WERI-Rb-1 (cell line): ENCODE data around the gene MATCAP1.

ENCODE experiments used
- DNase-seq: peaks from one replicate; pipeline ENCODE4 v3.0.0-alpha.2; 2020
- H3K27ac ChIP-seq: fragments of 250-450 bp; sonication (Bioruptor Pico); 2 replicates; pipeline ENCODE4 v1.5.1; 2020; ENCODE audit warnings: mild to moderate bottlenecking, moderate library complexity
- H3K27me3 ChIP-seq: fragments of 250-450 bp; sonication (Bioruptor Pico); 2 replicates; pipeline ENCODE4 v1.5.1; 2021; ENCODE audit warnings: mild to moderate bottlenecking, low read depth, moderate library complexity; ENCODE audit not compliant: insufficient read depth, severe bottlenecking
- H3K36me3 ChIP-seq: fragments of 250-450 bp; sonication (Bioruptor Pico); 2 replicates; pipeline ENCODE4 v1.5.1; 2020; ENCODE audit warnings: mild to moderate bottlenecking, moderate library complexity
- H3K4me3 ChIP-seq: 2 replicates; pipeline ENCODE4 v1.5.1; 2011; ENCODE audit warnings: low read depth, mild to moderate bottlenecking, control low read depth, low read length
- H3K9me3 ChIP-seq: fragments of 250-450 bp; sonication (Bioruptor Pico); 2 replicates; pipeline ENCODE4 v1.5.1; 2021; ENCODE audit warnings: mild to moderate bottlenecking, moderate library complexity; ENCODE audit not compliant: severe bottlenecking
- TF ChIP-seq, protein P1 (sequence below): IDR thresholded peaks from 2 replicates; pipeline ENCODE4 v1.5.1; 2011; ENCODE audit warnings: low read depth, mild to moderate bottlenecking, control low read depth, inconsistent platforms, low read length

MATCAP1 gene

DNA sequence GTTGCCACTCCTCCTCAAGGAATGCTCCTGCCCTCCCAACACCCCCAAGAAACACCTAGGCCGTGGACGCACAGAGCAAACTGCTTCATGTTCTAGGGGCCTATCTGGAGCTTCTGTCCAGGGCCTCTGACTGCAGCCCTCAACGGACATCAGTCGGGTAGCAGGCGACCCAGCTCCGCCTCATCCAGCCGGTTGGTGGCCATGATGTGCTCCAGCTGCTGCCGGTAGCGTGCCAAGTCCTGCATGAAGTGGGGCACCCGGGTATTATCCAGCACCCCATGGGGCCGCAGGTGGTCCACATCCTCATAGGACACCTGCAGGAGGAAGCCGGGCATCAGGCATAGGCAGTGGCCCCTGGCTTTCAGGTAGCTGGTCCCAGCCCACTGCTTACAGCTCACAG is 7.1 kb downstream of the MATCAP1 start:
- no peak for DNase-seq
- H3K27me3 ChIP-seq = no peaks in the 10 kb centered on the region
- H3K9me3 ChIP-seq = no peaks in the 10 kb centered on the region
- TF ChIP-seq, protein P1, sequence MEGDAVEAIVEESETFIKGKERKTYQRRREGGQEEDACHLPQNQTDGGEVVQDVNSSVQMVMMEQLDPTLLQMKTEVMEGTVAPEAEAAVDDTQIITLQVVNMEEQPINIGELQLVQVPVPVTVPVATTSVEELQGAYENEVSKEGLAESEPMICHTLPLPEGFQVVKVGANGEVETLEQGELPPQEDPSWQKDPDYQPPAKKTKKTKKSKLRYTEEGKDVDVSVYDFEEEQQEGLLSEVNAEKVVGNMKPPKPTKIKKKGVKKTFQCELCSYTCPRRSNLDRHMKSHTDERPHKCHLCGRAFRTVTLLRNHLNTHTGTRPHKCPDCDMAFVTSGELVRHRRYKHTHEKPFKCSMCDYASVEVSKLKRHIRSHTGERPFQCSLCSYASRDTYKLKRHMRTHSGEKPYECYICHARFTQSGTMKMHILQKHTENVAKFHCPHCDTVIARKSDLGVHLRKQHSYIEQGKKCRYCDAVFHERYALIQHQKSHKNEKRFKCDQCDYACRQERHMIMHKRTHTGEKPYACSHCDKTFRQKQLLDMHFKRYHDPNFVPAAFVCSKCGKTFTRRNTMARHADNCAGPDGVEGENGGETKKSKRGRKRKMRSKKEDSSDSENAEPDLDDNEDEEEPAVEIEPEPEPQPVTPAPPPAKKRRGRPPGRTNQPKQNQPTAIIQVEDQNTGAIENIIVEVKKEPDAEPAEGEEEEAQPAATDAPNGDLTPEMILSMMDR = no peak
- no peak overlapping the region for H3K4me3 ChIP-seq
- H3K27ac ChIP-seq = no peak overlapping the region
- H3K36me3 ChIP-seq = peaks cover 35% of the 10 kb centered on the region

DNA sequence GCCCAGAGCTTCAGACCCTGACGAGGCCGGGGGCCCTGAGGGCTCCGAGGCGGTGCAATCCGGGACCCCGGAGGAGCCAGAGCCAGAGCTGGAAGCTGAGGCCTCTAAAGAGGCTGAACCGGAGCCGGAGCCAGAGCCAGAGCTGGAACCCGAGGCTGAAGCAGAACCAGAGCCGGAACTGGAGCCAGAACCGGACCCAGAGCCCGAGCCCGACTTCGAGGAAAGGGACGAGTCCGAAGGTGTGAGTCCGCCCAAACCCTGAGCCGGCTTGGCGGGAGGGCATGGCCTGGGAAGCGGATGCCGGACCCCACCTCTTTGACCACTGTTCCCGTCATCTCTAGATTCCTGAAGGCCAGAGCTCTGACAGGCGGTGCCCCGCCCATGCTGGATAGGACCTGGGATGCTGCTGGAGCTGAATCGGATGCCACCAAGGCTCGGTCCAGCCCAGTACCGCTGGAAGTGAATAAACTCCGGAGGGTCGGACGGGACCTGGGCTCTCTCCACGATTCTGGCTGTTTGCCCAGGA is 9.0 kb downstream of the MATCAP1 start:
- Histone ChIP-seq H3K4me3 (peak overlapping the region; percentile 55), H3K27me3 (no peaks in the 10 kb centered on the region), H3K36me3 (peaks cover 27% of the 10 kb centered on the region), H3K27ac (peak overlapping the region; percentile 72), H3K9me3 (no peaks in the 10 kb centered on the region)
- DNase-seq = no peak
- TF ChIP-seq, protein P1 = no peak

DNA sequence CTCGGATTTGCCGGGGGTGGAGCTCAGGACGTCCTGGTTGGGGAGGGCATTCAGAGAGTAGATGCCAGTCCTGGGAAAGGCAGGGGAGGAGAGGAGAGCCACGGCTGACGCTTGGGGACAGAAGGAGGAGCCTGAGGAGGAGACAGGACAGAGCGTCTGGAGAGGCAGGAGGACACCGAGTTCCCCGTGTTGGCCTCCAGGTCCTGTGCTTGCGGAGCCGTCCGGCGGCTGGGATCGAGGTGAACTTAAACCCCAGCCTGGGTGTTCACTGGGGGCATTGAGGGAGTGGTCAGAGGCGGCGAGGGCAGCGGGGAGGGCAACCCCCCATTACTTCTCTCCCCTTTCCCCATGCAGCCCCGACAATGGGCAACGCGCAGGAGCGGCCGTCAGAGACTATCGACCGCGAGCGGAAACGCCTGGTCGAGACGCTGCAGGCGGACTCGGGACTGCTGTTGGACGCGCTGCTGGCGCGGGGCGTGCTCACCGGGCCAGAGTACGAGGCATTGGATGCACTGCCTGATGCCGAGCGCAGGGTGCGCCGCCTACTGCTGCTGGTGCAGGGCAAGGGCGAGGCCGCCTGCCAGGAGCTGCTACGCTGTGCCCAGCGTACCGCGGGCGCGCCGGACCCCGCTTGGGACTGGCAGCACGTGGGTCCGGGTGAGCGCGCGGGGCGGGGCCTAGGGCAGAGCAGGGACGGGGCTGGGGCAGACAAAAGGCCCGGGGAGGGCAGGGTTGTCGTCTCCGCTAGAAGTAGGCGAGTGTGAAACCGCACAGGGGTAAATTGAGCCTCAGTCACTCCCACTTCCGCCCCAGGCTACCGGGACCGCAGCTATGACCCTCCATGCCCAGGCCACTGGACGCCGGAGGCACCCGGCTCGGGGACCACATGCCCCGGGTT is 9.7 kb downstream of the MATCAP1 start:
- Histone ChIP-seq H3K27ac (peak overlapping the region; percentile 72), H3K4me3 (peak overlapping the region; percentile 55), H3K27me3 (no peaks in the 10 kb centered on the region), H3K36me3 (peaks cover 22% of the 10 kb centered on the region), H3K9me3 (no peaks in the 10 kb centered on the region)
- TF ChIP-seq, protein P1 = peak; percentile 41; the same call in 1 of the 2 replicates
- DNase-seq = peak; percentile 75

DNA sequence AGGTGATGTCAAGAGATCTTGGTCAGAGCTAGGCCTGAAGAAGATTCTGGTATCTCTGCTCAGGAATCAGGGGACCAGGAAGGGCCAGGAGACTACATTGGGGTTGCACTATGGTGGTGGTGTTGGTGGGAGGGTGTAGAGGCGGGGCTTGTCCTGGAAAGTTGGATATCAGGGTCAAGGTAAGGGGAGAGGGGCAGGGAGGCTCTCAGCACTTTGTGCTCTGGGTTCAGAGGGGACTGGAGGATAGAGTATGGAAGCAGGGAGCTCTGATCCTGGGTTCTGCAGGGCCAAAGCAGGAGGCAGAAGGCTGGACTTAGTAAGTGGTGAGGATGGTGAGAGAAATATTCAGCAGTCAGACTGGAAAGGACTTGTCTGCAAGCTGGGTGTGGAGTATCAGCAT is 10.4 kb downstream of the MATCAP1 start:
- TF ChIP-seq, protein P1 = no peak
- Histone ChIP-seq H3K27me3 (no peaks in the 10 kb centered on the region), H3K36me3 (peaks cover 21% of the 10 kb centered on the region), H3K27ac (no peak overlapping the region; the same call in 1 of the 2 replicates), H3K9me3 (no peaks in the 10 kb centered on the region), H3K4me3 (peak overlapping the region; percentile 55)
- no peak for DNase-seq

DNA sequence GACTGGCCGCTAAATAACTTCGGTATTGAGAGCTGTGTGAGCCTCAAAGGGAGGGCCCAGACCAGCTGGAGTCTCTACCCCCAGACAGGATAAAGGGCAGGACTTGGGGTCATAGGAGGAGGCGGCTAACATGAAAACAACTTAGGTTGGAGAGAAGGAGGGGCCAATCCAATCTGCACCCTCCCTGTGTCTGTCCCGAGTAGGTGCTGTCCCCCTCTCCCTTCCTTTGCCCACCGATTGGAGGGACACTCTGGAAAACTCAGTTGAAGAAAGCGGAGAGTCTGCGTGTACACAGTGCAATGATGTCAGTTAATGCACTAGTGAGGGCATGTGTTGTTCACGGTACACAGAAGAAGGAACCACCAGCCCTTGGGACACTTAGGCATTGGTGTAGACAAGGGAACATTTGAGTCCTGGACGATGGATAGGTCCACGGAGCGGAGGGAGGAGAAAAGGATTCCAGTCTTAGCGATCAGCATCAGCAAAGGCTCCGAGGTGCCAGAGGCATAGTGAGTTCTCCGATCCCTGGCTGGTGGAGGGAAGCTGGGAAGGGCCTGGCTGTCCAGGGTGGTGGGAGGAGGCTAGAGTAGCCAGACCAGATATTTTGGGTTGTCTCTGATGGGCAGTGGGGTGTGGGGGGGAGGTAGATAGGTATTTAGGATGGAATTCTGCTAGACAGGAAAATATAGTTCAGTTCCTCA is 12.7 kb downstream of the MATCAP1 start:
- peak overlapping the region; percentile 62 for H3K4me3 ChIP-seq
- H3K9me3 ChIP-seq = no peaks in the 10 kb centered on the region
- H3K27me3 ChIP-seq = no peaks in the 10 kb centered on the region
- H3K27ac ChIP-seq = peak overlapping the region; percentile 94
- DNase-seq = no peak
- TF ChIP-seq, protein P1 = no peak
- H3K36me3 ChIP-seq = peaks cover 12% of the 10 kb centered on the region
